ENCODE data around the gene OCEL1.

The OCEL1 gene

GRCh38 chr19:17275441-17276175 is 49.6 kb downstream of the OCEL1 start:
- H2BK120ac ChIP-seq (ENCODE audit: insufficient read depth, low read length, poor library complexity), result no peak overlapping the region
- no peak overlapping the region for H3K14ac ChIP-seq (ENCODE audit: low read length)
- no peak overlapping the region for H4K91ac ChIP-seq (ENCODE audit: low read depth, low read length)
- no peak overlapping the region for H3K9ac ChIP-seq (ENCODE audit: low read length)
- no peak overlapping the region for H2BK12ac ChIP-seq (ENCODE audit: low read length)
- no peak overlapping the region for H3K4me2 ChIP-seq (ENCODE audit: low read length)
- H3K23ac ChIP-seq (ENCODE audit: low read length), result no peak overlapping the region
- no peak overlapping the region for H3K4me3 ChIP-seq (ENCODE audit: low read depth, low read length)
- WGBS (ENCODE audit: extremely low coverage, insufficient coverage, insufficient read length), result no CpG with 5 or more reads among the region's 19 CpGs
- H3K27me3 ChIP-seq (ENCODE audit: insufficient read depth, low read length), result no peaks in the 10 kb centered on the region
- no peaks in the 10 kb centered on the region for H3K9me3 ChIP-seq (ENCODE audit: insufficient read depth, low read depth, low read length)
- H3K18ac ChIP-seq (ENCODE audit: low read length), result no peak overlapping the region
- H4K12ac ChIP-seq (ENCODE audit: low read depth, low read length), result no peak overlapping the region
- H2AFZ ChIP-seq (ENCODE audit: insufficient read depth, low read length, poor library complexity), result no peak overlapping the region
- H3K79me1 ChIP-seq (ENCODE audit: low read length), result no peaks in the 10 kb centered on the region
- no peak overlapping the region for H3K27ac ChIP-seq (ENCODE audit: low read depth, low read length)
- H2BK5ac ChIP-seq (ENCODE audit: low read depth, low read length, poor library complexity), result no peak overlapping the region
- no peak overlapping the region for H2AK5ac ChIP-seq (ENCODE audit: low read length)
- H3K36me3 ChIP-seq (ENCODE audit: control insufficient read depth in 1 of 2, insufficient read depth in 2 of 2, low read length in 2 of 2), result peaks cover 62 to 65% of the 10 kb centered on the region in 2 experiments
- no peak overlapping the region for H4K8ac ChIP-seq (ENCODE audit: low read depth, low read length)
- peak; percentile 75 to 88 for DNase-seq
- no peaks in the 10 kb centered on the region for H3K79me2 ChIP-seq (ENCODE audit: control insufficient read depth, insufficient read depth, low read length, poor library complexity)
- H3K4ac ChIP-seq (ENCODE audit: low read depth, low read length), result no peak overlapping the region
- no peaks in the 10 kb centered on the region for H3K4me1 ChIP-seq (ENCODE audit: control insufficient read depth in 1 of 2, insufficient read depth in 2 of 2, low read length in 2 of 2)
